Measurements from ENCODE around the gene CCSER1.

Gene CCSER1

GRCh38 chr4:90130076-90130475 lies 2.9 kb downstream of the CCSER1 start:
- no peak overlapping the region for H3K9ac ChIP-seq (ENCODE audit: low read depth, low read length)
- no peak overlapping the region for H3K27ac ChIP-seq (ENCODE audit: low read length)
- no peaks in the 10 kb centered on the region for H3K9me3 ChIP-seq (ENCODE audit: insufficient read depth, low read length, severe bottlenecking)
- no peaks in the 10 kb centered on the region for H3K4me1 ChIP-seq (ENCODE audit: insufficient read depth, low read length)
- no peak overlapping the region for H3K4me3 ChIP-seq (ENCODE audit: low read depth in 1 of 2, low read length in 2 of 2)
- H4K20me1 ChIP-seq (ENCODE audit: insufficient read depth, low read length): no peaks in the 10 kb centered on the region
- ATAC-seq (ENCODE audit: insufficient read depth, low read depth): no peak
- no peak for DNase-seq
- no peaks in the 10 kb centered on the region for H3K79me2 ChIP-seq (ENCODE audit: insufficient read depth, low read length)
- H2AFZ ChIP-seq (ENCODE audit: low read depth, low read length): no peak overlapping the region
- TF ChIP-seq EZH2 (IDR thresholded peaks at IDR 0.05; ENCODE audit: borderline replicate concordance, low read depth, low read length, severe bottlenecking): no peak
- TF ChIP-seq CTCF (IDR thresholded peaks at IDR 0.05; ENCODE audit: borderline replicate concordance, extremely low read depth, low read length, poor library complexity, severe bottlenecking): no peak
- H3K4me2 ChIP-seq (ENCODE audit: insufficient read depth, low read length): no peak overlapping the region
- no peaks in the 10 kb centered on the region for H3K27me3 ChIP-seq (ENCODE audit: insufficient read depth, low read length, poor library complexity)
- H3K36me3 ChIP-seq (ENCODE audit: insufficient read depth, low read length): no peaks in the 10 kb centered on the region

GRCh38 chr4:90137555-90137954 lies 10.4 kb downstream of the CCSER1 start:
- H3K27me3 ChIP-seq (ENCODE audit: insufficient read depth, low read length, poor library complexity): no peaks in the 10 kb centered on the region
- H3K9me3 ChIP-seq (ENCODE audit: insufficient read depth, low read length, severe bottlenecking): no peaks in the 10 kb centered on the region
- DNase-seq: no peak

GRCh38 chr4:90142081-90142480 lies 14.9 kb downstream of the CCSER1 start:
- no peak for ATAC-seq (ENCODE audit: insufficient read depth, low read depth)
- H3K4me1 ChIP-seq (ENCODE audit: insufficient read depth, low read length): no peaks in the 10 kb centered on the region
- no peak for TF ChIP-seq EZH2 (IDR thresholded peaks at IDR 0.05; ENCODE audit: borderline replicate concordance, low read depth, low read length, severe bottlenecking)
- no peak for TF ChIP-seq CTCF (IDR thresholded peaks at IDR 0.05; ENCODE audit: borderline replicate concordance, extremely low read depth, low read length, poor library complexity, severe bottlenecking)
- no peaks in the 10 kb centered on the region for H4K20me1 ChIP-seq (ENCODE audit: insufficient read depth, low read length)
- H3K4me3 ChIP-seq (ENCODE audit: low read depth in 1 of 2, low read length in 2 of 2): no peak overlapping the region
- H3K4me2 ChIP-seq (ENCODE audit: insufficient read depth, low read length): no peak overlapping the region
- H3K9ac ChIP-seq (ENCODE audit: low read depth, low read length): no peak overlapping the region
- DNase-seq: no peak
- no peaks in the 10 kb centered on the region for H3K9me3 ChIP-seq (ENCODE audit: insufficient read depth, low read length, severe bottlenecking)
- H3K79me2 ChIP-seq (ENCODE audit: insufficient read depth, low read length): no peaks in the 10 kb centered on the region
- H3K27ac ChIP-seq (ENCODE audit: low read length): no peak overlapping the region
- H2AFZ ChIP-seq (ENCODE audit: low read depth, low read length): no peak overlapping the region
- H3K27me3 ChIP-seq (ENCODE audit: insufficient read depth, low read length, poor library complexity): no peaks in the 10 kb centered on the region
- H3K36me3 ChIP-seq (ENCODE audit: insufficient read depth, low read length): no peaks in the 10 kb centered on the region

More at GRCh38 chr4:90137555-90137954, 10.4 kb downstream of the CCSER1 start:
- TF ChIP-seq EZH2 (IDR thresholded peaks at IDR 0.05; ENCODE audit: borderline replicate concordance, low read depth, low read length, severe bottlenecking) (no peak), CTCF (IDR thresholded peaks at IDR 0.05; ENCODE audit: borderline replicate concordance, extremely low read depth, low read length, poor library complexity, severe bottlenecking) (no peak)
- H3K4me3 ChIP-seq (ENCODE audit: low read depth in 1 of 2, low read length in 2 of 2): no peak overlapping the region
- H2AFZ ChIP-seq (ENCODE audit: low read depth, low read length): no peak overlapping the region
- no peaks in the 10 kb centered on the region for H3K79me2 ChIP-seq (ENCODE audit: insufficient read depth, low read length)
- no peaks in the 10 kb centered on the region for H3K36me3 ChIP-seq (ENCODE audit: insufficient read depth, low read length)
- no peaks in the 10 kb centered on the region for H3K4me1 ChIP-seq (ENCODE audit: insufficient read depth, low read length)
- H3K4me2 ChIP-seq (ENCODE audit: insufficient read depth, low read length): no peak overlapping the region
- no peak overlapping the region for H3K27ac ChIP-seq (ENCODE audit: low read length)
- H4K20me1 ChIP-seq (ENCODE audit: insufficient read depth, low read length): no peaks in the 10 kb centered on the region
- H3K9ac ChIP-seq (ENCODE audit: low read depth, low read length): no peak overlapping the region
- ATAC-seq (ENCODE audit: insufficient read depth, low read depth): no peak

GRCh38 chr4:90145319-90145718 lies 18.1 kb downstream of the CCSER1 start:
- Histone ChIP-seq H3K4me1 (ENCODE audit: insufficient read depth, low read length) (no peaks in the 10 kb centered on the region), H2AFZ (ENCODE audit: low read depth, low read length) (no peak overlapping the region), H3K4me3 (ENCODE audit: low read depth in 1 of 2, low read length in 2 of 2) (no peak overlapping the region), H3K9ac (ENCODE audit: low read depth, low read length) (no peak overlapping the region), H3K9me3 (ENCODE audit: insufficient read depth, low read length, severe bottlenecking) (no peaks in the 10 kb centered on the region), H3K79me2 (ENCODE audit: insufficient read depth, low read length) (no peaks in the 10 kb centered on the region), H3K4me2 (ENCODE audit: insufficient read depth, low read length) (no peak overlapping the region), H4K20me1 (ENCODE audit: insufficient read depth, low read length) (no peaks in the 10 kb centered on the region), H3K36me3 (ENCODE audit: insufficient read depth, low read length) (no peaks in the 10 kb centered on the region), H3K27ac (ENCODE audit: low read length) (no peak overlapping the region), H3K27me3 (ENCODE audit: insufficient read depth, low read length, poor library complexity) (no peaks in the 10 kb centered on the region)
- no peak for TF ChIP-seq CTCF (IDR thresholded peaks at IDR 0.05; ENCODE audit: borderline replicate concordance, extremely low read depth, low read length, poor library complexity, severe bottlenecking)
- TF ChIP-seq EZH2 (IDR thresholded peaks at IDR 0.05; ENCODE audit: borderline replicate concordance, low read depth, low read length, severe bottlenecking): no peak
- ATAC-seq (ENCODE audit: insufficient read depth, low read depth) (no peak), DNase-seq (no peak)
